Colonic mucosa (tissue), 4 donors: Measurements from ENCODE around the gene SLC16A7. TPM values are rescaled to one million over a fixed set of nuclear protein-coding genes. Genes with fewer than 3 reads are reported as not detected.

Experiments
- DNase-seq: peaks from one replicate; pipeline ENCODE4 v3.0.0-alpha.2; 2020
- H3K27ac ChIP-seq: fragments of 200-600 bp; one replicate; pipeline ENCODE4 v1.8.0; 2021
- H3K27me3 ChIP-seq: fragments of 200-600 bp; one replicate; pipeline ENCODE4 v1.8.0; 2021
- H3K36me3 ChIP-seq: fragments of 200-600 bp; one replicate; pipeline ENCODE4 v1.8.0; 2021
- H3K4me1 ChIP-seq: fragments of 200-600 bp; one replicate; pipeline ENCODE4 v1.8.0; 2021; ENCODE audit warnings: mild to moderate bottlenecking
- H3K4me3 ChIP-seq: fragments of 200-600 bp; one replicate; pipeline ENCODE4 v1.8.0; 2021
- H3K9ac ChIP-seq, 2 donors: one replicate each; pipeline ENCODE4 v1.7.0; 2013; ENCODE audit warnings: control low read depth in 2 of 2, low read depth in 2 of 2, low read length in 2 of 2
- H3K9me3 ChIP-seq: fragments of 200-600 bp; one replicate; pipeline ENCODE4 v1.8.0; 2021
- CTCF ChIP-seq: fragments of 200-600 bp; IDR thresholded peaks from one replicate; pipeline ENCODE4 v1.8.0; 2022; ENCODE audit warnings: antibody characterized with exemption, mild to moderate bottlenecking
- intact Hi-C: fragments of 100-400 bp; cut with DNase I; formaldehyde crosslinking; loops from one replicate; pipeline ENCODE4 v1.14.1; 2022
- total RNA-seq, 2 donors: library from RNA; stranded (reverse); fragmentation: NEBNext Ultra II Directional in 1 of 2; extraction: Animal tissue kit (Norgen Biotek cat#: 25700) in 1 of 2; gene quantifications; one replicate each; pipeline ENCODE4 v1.2.1, GENCODE V29; 2021
- donor health status: healthy.
- donor health status: DM: no; HTN: no; CAD: no.
- donor health status: DM: no; HTN: no; CAD: no.

The SLC16A7 gene
- total RNA-seq, 2 donors from 2014 or later = 4.4 to 9.5 TPM

- H3K27ac ChIP-seq = no peak overlapping the region
- DNase-seq = no peak
- H3K4me3 ChIP-seq = no peak overlapping the region
- H3K27me3 ChIP-seq = no peaks in the 10 kb centered on the region
- H3K4me1 ChIP-seq = no peaks in the 10 kb centered on the region
- no peaks in the 10 kb centered on the region for H3K9me3 ChIP-seq
- no peak for TF ChIP-seq CTCF
- H3K36me3 ChIP-seq = no peaks in the 10 kb centered on the region
- intact Hi-C loops = no loop called here
- H3K9ac ChIP-seq = no peak overlapping the region
Measured at GRCh38 chr12:59660921-59661597, 65.2 kb downstream of the SLC16A7 start.

GRCh38 chr12:59664495-59664894, 68.7 kb downstream of the SLC16A7 start:
- Histone ChIP-seq H3K4me3 (no peak overlapping the region), H3K27ac (no peak overlapping the region), H3K36me3 (no peaks in the 10 kb centered on the region), H3K4me1 (no peaks in the 10 kb centered on the region), H3K27me3 (no peaks in the 10 kb centered on the region), H3K9me3 (no peaks in the 10 kb centered on the region), H3K9ac (no peak overlapping the region)
- intact Hi-C loops = no loop called here
- no peak for DNase-seq
- no peak for TF ChIP-seq CTCF

GRCh38 chr12:59665701-59666100, 69.9 kb downstream of the SLC16A7 start:
- H3K4me1 ChIP-seq = no peaks in the 10 kb centered on the region
- DNase-seq = no peak
- H3K9ac ChIP-seq = no peak overlapping the region
- no peak for TF ChIP-seq CTCF
- no peaks in the 10 kb centered on the region for H3K9me3 ChIP-seq
- H3K36me3 ChIP-seq = no peaks in the 10 kb centered on the region
- no peak overlapping the region for H3K4me3 ChIP-seq
- H3K27ac ChIP-seq = no peak overlapping the region
- no peaks in the 10 kb centered on the region for H3K27me3 ChIP-seq
- intact Hi-C loops = no loop called here

- Histone ChIP-seq H3K27me3 (no peaks in the 10 kb centered on the region), H3K9me3 (no peaks in the 10 kb centered on the region), H3K27ac (no peak overlapping the region), H3K4me1 (no peaks in the 10 kb centered on the region), H3K4me3 (no peak overlapping the region), H3K9ac (no peak overlapping the region), H3K36me3 (no peaks in the 10 kb centered on the region)
- no peak for DNase-seq
- TF ChIP-seq CTCF = no peak
- intact Hi-C loops = no loop called here
Measured at GRCh38 chr12:59668674-59669073, 72.8 kb downstream of the SLC16A7 start.

- no peak overlapping the region for H3K9ac ChIP-seq
- H3K27ac ChIP-seq = no peak overlapping the region
- H3K4me1 ChIP-seq = no peaks in the 10 kb centered on the region
- no peaks in the 10 kb centered on the region for H3K36me3 ChIP-seq
- H3K4me3 ChIP-seq = no peak overlapping the region
- no peak for DNase-seq
- TF ChIP-seq CTCF = no peak
- no peaks in the 10 kb centered on the region for H3K9me3 ChIP-seq
- intact Hi-C loops = no loop called here
- H3K27me3 ChIP-seq = no peaks in the 10 kb centered on the region
Measured at GRCh38 chr12:59672273-59672672, 76.4 kb downstream of the SLC16A7 start.
